HG02943 (cell line): ENCODE data around the gene PRKCA.
"Not testable (repeated sequence)": the region's sequence is repeated elsewhere in the genome, so short reads cannot be mapped to it uniquely, and the experiment has no call there.

ENCODE experiments used
- ATAC-seq: cut with Tn5 transposase; IDR thresholded peaks from one replicate; pipeline ENCODE4 v1.9.1; 2021; ENCODE audit warnings: mild to moderate bottlenecking, low read depth, moderate library complexity; ENCODE audit not compliant: unreplicated experiment

Gene PRKCA

GRCh38 chr17:66378296-66378695, 75.9 kb downstream of the PRKCA start:
- ATAC-seq = no peak

- ATAC-seq = no peak
Measured at GRCh38 chr17:66379544-66379943, 77.1 kb downstream of the PRKCA start.

GRCh38 chr17:66379996-66380395, 77.6 kb downstream of the PRKCA start:
- ATAC-seq = no peak

DNA sequence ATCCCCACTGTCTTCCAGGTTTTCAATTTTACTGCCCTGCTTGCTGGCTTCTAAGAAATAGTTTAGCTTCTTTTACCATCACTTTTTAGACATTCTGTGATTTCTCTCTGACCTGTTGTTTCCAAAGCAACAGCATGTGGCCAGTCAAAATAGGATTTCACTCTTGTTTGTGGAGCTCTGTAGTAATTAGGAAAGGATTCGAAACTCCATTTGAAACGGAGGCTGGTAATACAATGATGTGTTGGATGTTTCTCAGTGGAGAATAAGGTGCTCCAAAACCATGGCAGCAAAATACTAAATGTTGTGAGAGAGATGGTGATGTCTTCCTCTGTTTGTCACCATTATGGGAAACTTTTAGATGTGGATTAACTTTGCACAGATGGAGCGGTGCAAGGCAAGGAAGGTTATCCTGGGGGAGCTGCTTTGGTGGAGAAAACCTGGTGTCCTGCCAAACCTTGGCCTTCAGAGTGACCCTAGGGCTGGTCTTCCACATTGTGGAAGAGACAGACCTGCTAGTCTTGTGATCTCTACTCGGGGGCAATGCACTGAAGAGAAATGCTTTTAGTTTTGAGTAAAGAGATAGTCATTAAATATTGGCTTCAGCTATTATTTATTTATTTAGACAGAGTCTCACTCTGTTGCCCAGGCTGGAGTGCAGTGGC, 79.4 kb downstream of the PRKCA start:
- no peak for ATAC-seq

DNA sequence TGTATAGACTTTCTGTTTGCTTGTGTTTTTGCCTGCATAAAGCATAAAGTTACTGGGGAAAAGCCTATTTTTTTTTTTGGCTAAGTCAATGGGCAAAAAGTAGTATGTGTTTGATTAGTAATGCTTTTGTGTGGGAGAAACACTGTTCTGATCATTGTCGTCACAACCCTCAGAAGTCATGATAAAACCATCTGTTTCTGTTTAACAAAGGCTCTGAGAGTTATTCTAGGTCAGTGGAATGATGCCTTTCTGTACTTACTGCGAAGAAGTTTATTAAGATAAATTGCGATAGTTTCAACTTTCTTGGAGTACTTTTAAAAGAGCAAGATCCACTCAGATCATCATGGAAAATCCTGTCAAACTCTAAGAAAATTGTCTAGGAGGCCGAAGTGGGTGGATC, 80.9 kb downstream of the PRKCA start:
- ATAC-seq = no peak

DNA sequence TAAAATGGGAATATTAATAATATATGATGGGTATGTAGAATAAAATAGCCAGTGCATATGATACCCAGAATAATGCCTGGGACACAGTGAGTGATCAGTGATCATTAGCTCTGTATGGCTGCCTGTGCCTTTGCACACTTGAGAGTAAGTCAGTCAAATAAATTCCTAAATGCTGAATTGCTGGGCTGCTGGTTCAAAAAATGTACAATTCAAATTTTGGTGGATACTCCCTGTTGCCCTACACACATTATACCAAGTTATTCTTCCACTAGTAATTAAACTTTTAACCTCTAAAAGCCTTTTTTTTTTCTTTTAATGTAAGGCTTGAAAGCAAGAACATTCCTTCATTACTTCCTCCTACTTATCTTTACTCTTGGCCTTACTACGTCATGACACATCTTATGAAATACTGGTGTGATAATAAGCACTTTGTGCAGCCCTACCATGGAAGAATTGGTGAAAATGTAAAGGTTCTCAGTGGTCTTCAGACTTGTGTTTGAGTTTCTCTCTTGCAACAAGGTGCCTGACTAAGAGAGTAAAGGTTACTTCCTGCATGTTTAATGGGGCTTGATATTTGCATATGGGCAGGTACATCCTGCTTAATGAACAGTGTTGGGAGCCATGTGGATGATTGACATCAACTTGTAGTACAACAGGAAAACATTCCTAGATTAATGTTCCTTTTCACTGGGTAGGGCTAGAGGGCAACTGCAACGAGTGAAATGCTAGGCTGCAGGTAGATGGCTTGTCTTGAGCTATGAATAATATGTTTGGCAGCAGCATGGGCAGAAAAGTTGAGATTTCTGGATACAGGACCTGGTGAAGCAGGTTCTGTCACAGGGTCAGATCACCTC, 84.3 kb downstream of the PRKCA start:
- no peak for ATAC-seq

GRCh38 chr17:66387392-66387981, 85.1 kb downstream of the PRKCA start:
- no peak for ATAC-seq

DNA sequence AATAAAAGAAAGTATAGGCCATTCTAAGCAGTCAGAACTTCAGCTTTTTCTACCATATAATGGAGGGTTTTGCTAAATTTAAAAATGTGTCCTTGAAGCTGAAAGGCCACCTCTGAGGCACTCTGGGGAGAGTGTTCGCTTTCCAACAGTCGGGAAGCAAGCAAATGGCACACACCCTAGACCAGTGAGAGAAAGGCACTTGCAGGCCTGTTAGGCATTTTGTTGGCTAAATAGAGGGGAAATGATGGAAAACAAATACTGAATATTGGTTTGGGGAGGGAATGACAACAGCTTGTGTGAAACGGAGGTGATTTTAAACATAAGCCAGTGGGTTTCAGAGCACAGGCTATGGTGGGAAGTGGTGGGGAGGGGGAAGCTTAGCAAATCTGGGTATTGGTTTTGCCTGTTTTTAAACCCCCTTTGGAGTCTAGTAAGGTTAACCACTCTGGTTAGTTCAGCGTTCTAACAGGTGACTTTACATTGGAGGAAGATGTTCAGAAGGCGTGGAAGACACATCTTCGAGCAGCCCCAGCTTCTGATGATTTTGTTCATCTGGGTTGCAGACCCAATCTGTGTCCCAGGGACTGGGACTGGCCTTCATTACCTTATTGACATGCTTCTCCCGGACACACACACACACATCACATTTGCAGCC, 90.5 kb downstream of the PRKCA start:
- ATAC-seq = no peak

GRCh38 chr17:66395961-66396360, 93.5 kb downstream of the PRKCA start:
- no peak for ATAC-seq

DNA sequence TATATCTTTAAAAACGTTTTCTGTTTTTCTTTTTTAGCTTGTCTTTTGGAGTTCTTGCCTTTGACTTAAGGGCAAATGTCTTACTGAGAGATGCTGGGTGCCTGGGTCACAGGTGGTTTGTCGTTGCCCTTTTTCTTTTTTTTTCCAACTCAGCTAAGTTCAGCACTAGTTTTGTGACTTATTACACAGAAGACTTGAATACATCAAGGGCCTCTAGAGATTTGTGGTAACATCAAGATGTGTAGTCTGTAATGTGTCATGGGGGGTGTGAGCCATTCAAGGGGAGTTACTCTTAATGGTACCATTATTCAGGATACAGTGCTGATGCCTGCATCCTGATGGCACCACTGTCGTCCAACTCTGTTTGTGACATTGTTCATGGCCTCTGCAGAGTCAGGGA, 95.1 kb downstream of the PRKCA start:
- ATAC-seq = no peak

- no peak for ATAC-seq
Measured at GRCh38 chr17:66398059-66398458, 95.6 kb downstream of the PRKCA start.

GRCh38 chr17:66398617-66399016, 96.2 kb downstream of the PRKCA start:
- ATAC-seq = no peak

DNA sequence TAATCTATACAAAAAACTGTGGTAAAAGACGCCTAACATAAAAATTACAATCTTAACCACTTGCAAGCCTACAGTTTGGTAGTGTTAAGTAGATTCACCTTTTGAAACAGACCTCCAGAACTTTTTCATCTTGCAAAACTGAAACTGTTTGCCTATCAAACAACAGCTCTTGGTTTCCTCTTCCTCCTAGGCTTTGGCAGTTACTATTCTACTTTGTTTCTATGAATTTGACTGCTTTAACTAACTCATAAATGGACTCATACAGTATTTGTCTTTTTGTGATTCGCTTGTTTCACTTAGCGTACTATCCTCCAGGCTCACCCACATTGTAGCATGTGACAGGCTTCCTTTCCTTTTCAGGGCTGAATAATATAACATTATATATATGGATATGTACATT, 97.0 kb downstream of the PRKCA start:
- ATAC-seq = no peak

DNA sequence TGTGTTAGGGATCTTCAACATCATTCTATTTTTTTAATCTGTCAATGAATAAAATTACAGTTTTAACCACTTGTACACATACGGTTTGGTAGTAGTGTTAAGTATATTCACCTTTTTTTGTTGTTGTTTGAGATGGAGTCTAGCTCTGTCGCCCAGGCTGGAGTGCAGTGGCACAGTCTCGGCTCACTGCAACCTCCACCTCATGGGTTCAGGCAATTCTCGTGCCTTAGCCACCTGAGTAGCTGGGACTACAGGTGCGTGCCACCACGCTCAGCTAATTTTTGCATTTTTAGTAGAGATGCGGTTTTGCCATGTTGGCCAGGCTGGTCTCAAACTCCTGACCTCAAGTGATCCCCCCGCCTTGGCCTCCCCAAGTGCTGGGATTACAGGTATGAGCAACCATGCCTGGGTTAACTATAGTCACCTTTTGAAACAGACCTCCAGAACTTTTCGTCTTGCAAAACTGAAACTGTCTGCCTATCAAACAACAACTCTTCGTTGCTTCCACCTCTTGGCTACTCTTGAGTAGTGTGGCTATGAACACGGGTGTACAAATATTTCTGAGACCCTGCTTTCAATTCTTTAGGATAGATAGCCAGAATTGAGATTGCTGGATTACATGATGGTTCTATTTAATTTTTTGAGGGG, 97.8 kb downstream of the PRKCA start:
- not testable (repeated sequence) for ATAC-seq

GRCh38 chr17:66400698-66401097, 98.3 kb downstream of the PRKCA start:
- ATAC-seq = no peak

DNA sequence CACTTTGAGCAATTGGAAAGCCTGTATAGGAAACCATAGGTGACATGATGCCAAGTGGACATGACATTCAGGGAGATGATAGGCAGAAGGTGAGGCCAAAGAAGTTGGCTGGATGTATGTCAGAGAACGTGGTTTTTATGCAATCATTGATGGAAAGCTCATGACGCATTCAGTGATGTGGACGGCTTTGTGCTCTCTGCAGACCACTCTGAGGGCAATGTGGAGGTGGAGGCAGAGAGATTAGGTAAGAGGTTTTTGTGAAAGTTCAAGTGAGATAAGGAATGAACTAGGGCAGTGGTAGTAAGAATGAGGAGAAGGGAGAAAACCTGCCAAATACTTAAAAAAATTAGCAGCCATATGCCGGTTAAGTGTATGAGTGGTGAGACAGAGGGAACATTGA, 99.0 kb downstream of the PRKCA start:
- ATAC-seq = no peak

DNA sequence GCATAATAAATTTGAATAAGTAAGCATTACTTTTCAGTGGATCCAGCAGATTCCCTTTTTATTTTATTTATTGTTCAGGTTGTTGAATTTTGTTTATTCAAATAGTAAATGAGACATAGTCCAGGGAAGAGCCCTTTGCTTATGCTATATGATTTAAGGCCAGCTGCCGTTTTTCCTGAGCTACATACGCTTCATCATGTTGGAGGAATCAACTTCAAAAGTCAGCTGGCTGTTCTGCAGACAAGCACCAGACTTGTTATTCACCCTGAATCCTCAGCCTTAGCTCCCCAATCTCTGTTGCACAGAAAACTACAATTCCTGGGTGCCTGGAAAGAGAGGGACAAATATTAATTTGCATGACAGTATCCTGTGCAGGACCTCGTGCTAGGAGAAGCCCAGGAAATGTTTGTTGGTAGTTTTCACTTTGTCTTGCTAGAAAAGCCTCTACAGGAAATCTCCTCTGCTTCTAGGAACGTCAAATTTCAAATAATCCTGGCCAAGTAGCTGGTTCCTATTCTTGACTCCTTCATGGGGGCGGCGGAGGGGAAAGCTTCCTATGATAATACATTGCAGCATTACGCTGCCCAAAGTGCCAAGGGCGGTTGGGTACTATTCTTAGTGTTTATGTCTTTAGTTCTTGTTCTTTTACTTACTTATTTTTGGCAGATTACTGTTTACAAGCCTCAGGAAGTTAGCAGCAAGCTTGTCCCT, 101.6 kb downstream of the PRKCA start:
- no peak for ATAC-seq

GRCh38 chr17:66405836-66406677, 103.6 kb downstream of the PRKCA start:
- no peak for ATAC-seq
